OCI-LY1 (cell line): Measurements from ENCODE around the gene PHF2.
"Not testable (repeated sequence)": the region's sequence is repeated elsewhere in the genome, so short reads cannot be mapped to it uniquely, and the experiment has no call there.

Source experiments
- H2AFZ ChIP-seq: fragments of 200-600 bp; sonication (generic), shearing (Covaris generic); 2 replicates; pipeline ENCODE4 v1.6.0; 2014; ENCODE audit warnings: antibody characterized with exemption, mild to moderate bottlenecking, low read length
- H3F3A ChIP-seq: fragments of 200-600 bp; sonication (generic), shearing (Covaris generic); 2 replicates; pipeline ENCODE4 v1.6.0; 2014; ENCODE audit warnings: mild to moderate bottlenecking, antibody characterized with exemption, low read length, moderate library complexity; ENCODE audit not compliant: insufficient read depth
- H3K27ac ChIP-seq: fragments of 200-600 bp; sonication (generic); 2 replicates; pipeline ENCODE4 v1.5.1; 2014; ENCODE audit warnings: low read length, mixed run types, mild to moderate bottlenecking, low read depth; ENCODE audit not compliant: poor library complexity, severe bottlenecking
- H3K27me3 ChIP-seq: fragments of 200-600 bp; sonication (generic); 2 replicates; pipeline ENCODE4 v1.6.0; 2014; ENCODE audit warnings: antibody characterized with exemption, mild to moderate bottlenecking, low read length, moderate library complexity; ENCODE audit not compliant: insufficient read depth
- H3K36me3 ChIP-seq: fragments of 200-600 bp; sonication (generic); 2 replicates; pipeline ENCODE4 v1.6.1; 2014; ENCODE audit warnings: mild to moderate bottlenecking, antibody characterized with exemption, low read length, moderate library complexity, mixed read lengths; ENCODE audit not compliant: insufficient read depth
- H3K4me1 ChIP-seq: fragments of 200-600 bp; sonication (generic); 2 replicates; pipeline ENCODE4 v1.5.1; 2014; ENCODE audit warnings: mild to moderate bottlenecking, low read length, moderate library complexity; ENCODE audit not compliant: insufficient read depth, severe bottlenecking
- H3K4me2 ChIP-seq: fragments of 200-600 bp; sonication (generic), shearing (Covaris generic); 2 replicates; pipeline ENCODE4 v1.6.1; 2014; ENCODE audit warnings: low read length
- H3K4me3 ChIP-seq: fragments of 200-600 bp; sonication (generic); 2 replicates; pipeline ENCODE4 v1.5.1; 2014; ENCODE audit warnings: low read length, low read depth, mild to moderate bottlenecking, mixed read lengths; ENCODE audit not compliant: poor library complexity, severe bottlenecking
- H3K79me2 ChIP-seq: fragments of 200-600 bp; shearing (Covaris generic); 2 replicates; pipeline ENCODE4 v1.6.1; 2016; ENCODE audit warnings: mixed run types, low read length, mixed read lengths; ENCODE audit not compliant: insufficient read depth
- H3K9ac ChIP-seq: fragments of 200-600 bp; sonication (generic), shearing (Covaris generic); 2 replicates; pipeline ENCODE4 v1.6.1; 2014; ENCODE audit warnings: mild to moderate bottlenecking, low read length, mixed read lengths
- H3K9me2 ChIP-seq: fragments of 200-600 bp; sonication (generic), shearing (Covaris generic); 2 replicates; pipeline ENCODE4 v1.6.1; 2014; ENCODE audit warnings: low read depth, mild to moderate bottlenecking, low read length, mixed read lengths
- H3K9me3 ChIP-seq: fragments of 200-600 bp; shearing (Covaris generic); 2 replicates; pipeline ENCODE4 v1.6.1; 2014; ENCODE audit warnings: low read length, mixed read lengths
- H4K20me1 ChIP-seq: fragments of 200-600 bp; sonication (generic), shearing (Covaris generic); 2 replicates; pipeline ENCODE4 v1.6.0; 2016; ENCODE audit warnings: mild to moderate bottlenecking, low read length; ENCODE audit not compliant: insufficient read depth
- CTCF ChIP-seq: fragments of 200-600 bp; sonication (generic), shearing (Covaris generic); IDR thresholded peaks from 2 replicates; pipeline ENCODE4 v1.5.1; 2017; ENCODE audit warnings: mild to moderate bottlenecking, antibody characterized with exemption, low read length, moderate library complexity, mixed read lengths
- EZH2 ChIP-seq: fragments of 200-600 bp; sonication (generic), shearing (Covaris generic); IDR thresholded peaks from 2 replicates; pipeline ENCODE4 v1.8.0; 2017; ENCODE audit warnings: borderline replicate concordance, mixed run types, mild to moderate bottlenecking, antibody characterized with exemption, low read length, moderate library complexity, mixed read lengths

Gene PHF2

GRCh38 chr9:93671020-93671338, 94.6 kb downstream of the PHF2 start:
- TF ChIP-seq CTCF (no peak), EZH2 (no peak)
- no peaks in the 10 kb centered on the region for H3K4me1 ChIP-seq

GRCh38 chr9:93672330-93673020, 96.1 kb downstream of the PHF2 start:
- not testable (repeated sequence) for H4K20me1 ChIP-seq, H3K27me3 ChIP-seq, H3K27ac ChIP-seq, H3K79me2 ChIP-seq, H3K9ac ChIP-seq, H3F3A ChIP-seq, H3K4me3 ChIP-seq, H3K4me2 ChIP-seq, H3K9me2 ChIP-seq, H3K9me3 ChIP-seq, H3K4me1 ChIP-seq, H2AFZ ChIP-seq, H3K36me3 ChIP-seq

More at GRCh38 chr9:93671020-93671338, 94.6 kb downstream of the PHF2 start:
- H3K9me2 ChIP-seq = no peaks in the 10 kb centered on the region
- H3K36me3 ChIP-seq = no peaks in the 10 kb centered on the region
- H3K79me2 ChIP-seq = no peaks in the 10 kb centered on the region
- no peak overlapping the region for H3K9ac ChIP-seq
- no peaks in the 10 kb centered on the region for H3K9me3 ChIP-seq
- no peaks in the 10 kb centered on the region for H3K27me3 ChIP-seq
- H3K4me2 ChIP-seq = no peak overlapping the region
- no peak overlapping the region for H3K4me3 ChIP-seq
- no peak overlapping the region for H3K27ac ChIP-seq
- no peak overlapping the region for H2AFZ ChIP-seq
- no peaks in the 10 kb centered on the region for H3F3A ChIP-seq
- no peaks in the 10 kb centered on the region for H4K20me1 ChIP-seq

GRCh38 chr9:93673021-93673838, 96.8 kb downstream of the PHF2 start:
- H3K27me3 ChIP-seq = no peaks in the 10 kb centered on the region
- H3K9me2 ChIP-seq = no peaks in the 10 kb centered on the region
- no peak overlapping the region for H3K4me3 ChIP-seq
- H3K27ac ChIP-seq = no peak overlapping the region
- no peaks in the 10 kb centered on the region for H3F3A ChIP-seq
- H3K4me2 ChIP-seq = no peak overlapping the region
- no peaks in the 10 kb centered on the region for H3K79me2 ChIP-seq
- H3K4me1 ChIP-seq = no peaks in the 10 kb centered on the region
- TF ChIP-seq CTCF = no peak
- TF ChIP-seq EZH2 = no peak
- H3K36me3 ChIP-seq = no peaks in the 10 kb centered on the region
- no peaks in the 10 kb centered on the region for H4K20me1 ChIP-seq
- no peaks in the 10 kb centered on the region for H3K9me3 ChIP-seq
- no peak overlapping the region for H2AFZ ChIP-seq
- H3K9ac ChIP-seq = no peak overlapping the region
